Kidney (tissue), 14 donors: Measurements from ENCODE around the gene XRCC5. TPM values are rescaled to one million over a fixed set of nuclear protein-coding genes. Genes with fewer than 3 reads are reported as not detected.

Source experiments
- DNase-seq, 5 donors: peaks; one replicate each; pipeline ENCODE4 v3.0.0-alpha.2; 2013 to 2020
- FAIRE-seq: peaks from 2 replicates; lab custom pipeline; 2012; peaks lifted over from hg19 to GRCh38; lab: Jason Lieb, UNC
- H3K27ac ChIP-seq, 2 donors: one replicate each; pipeline ENCODE4 v1.7.0; 2013; ENCODE audit warnings: low read depth in 2 of 2, low read length in 2 of 2, inconsistent platforms in 1 of 2
- H3K27me3 ChIP-seq: one replicate; pipeline ENCODE4 v1.7.1; 2013; ENCODE audit warnings: low read length, inconsistent platforms; ENCODE audit not compliant: control insufficient read depth, insufficient read depth
- H3K36me3 ChIP-seq, 3 donors: one replicate each; pipeline versions ENCODE4 v1.7.0 to v1.7.1; 2013; ENCODE audit warnings: low read length in 3 of 3, control low read depth in 1 of 3, inconsistent platforms in 1 of 3; ENCODE audit not compliant: insufficient read depth in 3 of 3, control insufficient read depth in 2 of 3
- H3K4me1 ChIP-seq, 3 donors: one replicate each; pipeline versions ENCODE4 v1.7.0 to v1.7.1; 2013; ENCODE audit warnings: low read length in 3 of 3, inconsistent platforms in 1 of 3, low read depth in 1 of 3; ENCODE audit not compliant: control insufficient read depth in 2 of 3, insufficient read depth in 2 of 3
- H3K4me3 ChIP-seq, 3 donors: one replicate each; pipeline versions ENCODE4 v1.7.0 to v1.8.1; 2013; ENCODE audit warnings: low read length in 3 of 3, control low read depth in 1 of 3, inconsistent platforms in 1 of 3
- H3K9ac ChIP-seq, 3 donors: one replicate each; pipeline versions ENCODE4 v1.7.0 to v1.7.1; 2013; ENCODE audit warnings: low read length in 3 of 3, control low read depth in 1 of 3, inconsistent platforms in 1 of 3
- H3K9me3 ChIP-seq, 3 donors: one replicate each; pipeline versions ENCODE4 v1.7.0 to v1.7.1; 2013; ENCODE audit warnings: low read length in 3 of 3, control low read depth in 1 of 3, inconsistent platforms in 1 of 3; ENCODE audit not compliant: control insufficient read depth in 2 of 3, insufficient read depth in 1 of 3
- CTCF ChIP-seq: IDR thresholded peaks from 3 replicates; pipeline ENCODE4 v1.5.1; 2012; ENCODE audit warnings: mild to moderate bottlenecking, moderate library complexity, borderline replicate concordance; ENCODE audit not compliant: insufficient read depth; ENCODE audit errors: extremely low read depth
- intact Hi-C: fragments of 100-400 bp; cut with DNase I; formaldehyde crosslinking; loops from one replicate; pipeline ENCODE4 v1.11.1; 2022
- polyA plus RNA-seq: library from polyadenylated mRNA; stranded (reverse); fragments of 350-450 nt; fragmentation: Illumina TruSeq; extraction: RNeasy Lipid Tissue Mini Kit (QIAGEN cat#74804); gene quantifications from one replicate; pipeline ENCODE4 v1.2.3, GENCODE V29; 2014; ENCODE audit warnings: low read depth, low replicate concordance; ENCODE audit not compliant: insufficient read depth
- total RNA-seq: library from RNA; stranded (reverse); fragmentation: NEBNext Ultra II Directional; extraction: Animal tissue kit (Norgen Biotek cat#: 25700); gene quantifications from one replicate; pipeline ENCODE4 v1.2.1, GENCODE V29; 2021
- donor health status: control.
- donor health status: control.
- donor health status: control.
- donor health status: control.
- donor health status: control.
- donor health status: DM: yes; HTN: yes; CAD: no.
- donor health status: Normal renal cell carcinoma (clear cell type).

The XRCC5 gene
- total and polyA plus RNA-seq, 2 donors from 2014 or later, result 90.7 to 265 TPM

- no peak for TF ChIP-seq CTCF
- H3K4me1 ChIP-seq, result peaks cover 0 to 5% (median 4%) of the 10 kb centered on the region in 3 donors
- H3K4me3 ChIP-seq, result no peak overlapping the region
- peaks cover 0 to 7% (median 0%) of the 10 kb centered on the region in 3 donors for H3K36me3 ChIP-seq
- no peak overlapping the region for H3K9ac ChIP-seq
- no peaks in the 10 kb centered on the region for H3K9me3 ChIP-seq
- no peaks in the 10 kb centered on the region for H3K27me3 ChIP-seq
- FAIRE-seq (no peak), DNase-seq (no peak)
- intact Hi-C loops, result no loop called here
- no peak overlapping the region for H3K27ac ChIP-seq
Measured at GRCh38 chr2:216074380-216074779, 34.8 kb upstream of the XRCC5 start.

DNA sequence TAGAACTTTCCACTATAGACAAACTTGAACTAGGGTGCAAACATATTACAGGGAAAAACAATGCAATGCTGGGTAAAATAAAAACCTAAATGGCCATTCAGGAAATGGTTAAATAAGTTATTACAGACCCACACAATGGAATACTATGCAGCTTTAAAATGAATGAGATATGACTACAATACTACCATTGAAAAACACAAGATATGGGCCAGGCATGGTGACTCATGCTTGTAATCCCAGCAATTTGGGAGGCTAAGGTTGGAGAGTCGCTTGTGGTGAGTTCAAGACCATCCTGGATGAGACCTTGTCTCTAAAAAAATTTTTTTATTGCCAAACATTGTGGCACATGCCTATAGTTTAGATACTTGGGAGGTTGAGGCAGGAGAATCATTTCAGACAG is 34.4 kb upstream of the XRCC5 start:
- intact Hi-C loops, result no loop called here
- Histone ChIP-seq H3K27me3 (no peaks in the 10 kb centered on the region), H3K36me3 (peaks cover 0 to 7% (median 0%) of the 10 kb centered on the region in 3 donors), H3K4me1 (peaks cover 0 to 5% (median 4%) of the 10 kb centered on the region in 3 donors), H3K9me3 (no peaks in the 10 kb centered on the region), H3K27ac (no peak overlapping the region), H3K4me3 (no peak overlapping the region), H3K9ac (no peak overlapping the region)
- DNase-seq (no peak), FAIRE-seq (no peak)
- TF ChIP-seq CTCF, result no peak

- FAIRE-seq (no peak), DNase-seq (peak in 2 of 5 donors; percentile 17 to 21)
- Histone ChIP-seq H3K36me3 (peaks cover 0 to 7% (median 0%) of the 10 kb centered on the region in 3 donors), H3K9ac (no peak overlapping the region), H3K4me3 (no peak overlapping the region), H3K27me3 (no peaks in the 10 kb centered on the region), H3K4me1 (peaks cover 0 to 5% (median 4%) of the 10 kb centered on the region in 3 donors), H3K27ac (peak overlapping the region in 1 of 2 donors; percentile 41), H3K9me3 (no peaks in the 10 kb centered on the region)
- intact Hi-C loops, result no loop called here
- no peak for TF ChIP-seq CTCF
Measured at GRCh38 chr2:216075510-216076485, 33.4 kb upstream of the XRCC5 start.
